ENCODE data around the gene NFIL3. TPM values are rescaled to one million over a fixed set of nuclear protein-coding genes. Genes with fewer than 3 reads are reported as not detected.

The NFIL3 gene
- polyA plus RNA-seq, 1 of the 3 experiments (the other 2 are of a cell fraction) = 9.3 TPM

GRCh38 chr9:91451431-91452270 lies 28.0 kb upstream of the NFIL3 start:
- H3K79me2 ChIP-seq (ENCODE audit: insufficient read depth) = no peaks in the 10 kb centered on the region
- H3K4me1 ChIP-seq (ENCODE audit: control insufficient read depth in 1 of 2, insufficient read depth in 2 of 2, low read depth in 1 of 2, low read length in 1 of 2) = no peaks in the 10 kb centered on the region
- no peak overlapping the region for H3K4me2 ChIP-seq
- H3K9me3 ChIP-seq = no peaks in the 10 kb centered on the region
- no peak overlapping the region for H2AFZ ChIP-seq (ENCODE audit: low read depth)
- CTCF ChIA-PET = interaction anchor here (0.6 kb wide), 1 partner anchor 166 kb away, joined by 4 read pairs; no protein-coding TSS in a partner anchor
- no peak overlapping the region for H3K4me3 ChIP-seq (ENCODE audit: low read depth in 2 of 2, low read length in 1 of 2)
- H3K36me3 ChIP-seq (replicated peaks in 1 of 2; ENCODE audit: control insufficient read depth in 1 of 2, insufficient read depth in 2 of 2, low read length in 1 of 2) = no peaks in the 10 kb centered on the region
- TF ChIP-seq GATA2 (CRISPR knock-in tag; IDR thresholded peaks at IDR 0.05) (no peak), GABPA (IDR thresholded peaks at IDR 0.05; ENCODE audit: low read depth) (no peak), RXRA (IDR thresholded peaks at IDR 0.05; ENCODE audit: borderline replicate concordance, low read depth) (no peak), SIN3A (IDR thresholded peaks at IDR 0.05; ENCODE audit: borderline replicate concordance, low read depth, low read length) (no peak), MAX (IDR thresholded peaks at IDR 0.05; ENCODE audit: low read depth) (no peak), USF2 (IDR thresholded peaks at IDR 0.05; ENCODE audit: borderline replicate concordance, low read depth, low read length) (no peak), TCF12 (IDR thresholded peaks at IDR 0.05) (no peak), SMC3 (IDR thresholded peaks at IDR 0.05; ENCODE audit: low read depth, low read length) (no peak), RFX5 (IDR thresholded peaks at IDR 0.05; ENCODE audit: low read length) (no peak), FOXM1 (IDR thresholded peaks at IDR 0.05; ENCODE audit: low read depth) (no peak), FOXJ3 (CRISPR knock-in tag; IDR thresholded peaks at IDR 0.05) (no peak), JUND (IDR thresholded peaks at IDR 0.05) (no peak), ELF1 (IDR thresholded peaks at IDR 0.05) (no peak), YY1 (IDR thresholded peaks at IDR 0.05; ENCODE audit: low read depth) (no peak), PBX3 (IDR thresholded peaks at IDR 0.05) (no peak), USF1 (IDR thresholded peaks at IDR 0.05; ENCODE audit: borderline replicate concordance, low read depth) (no peak), CTCF (IDR thresholded peaks at IDR 0.05) (no peak), EP300 (IDR thresholded peaks at IDR 0.05; ENCODE audit: borderline replicate concordance in 1 of 2, low read depth in 1 of 2, low read length in 1 of 2) (no peak), FOSL2 (IDR thresholded peaks at IDR 0.05; ENCODE audit: borderline replicate concordance, low read depth) (no peak), IRF3 (IDR thresholded peaks at IDR 0.05; ENCODE audit: low read depth, low read length) (no peak)
- POLR2A ChIA-PET = no interaction called here
- no peaks in the 10 kb centered on the region for H3F3A ChIP-seq (replicated peaks; ENCODE audit: insufficient read depth)
- H3K27me3 ChIP-seq (ENCODE audit: insufficient read depth) = no peaks in the 10 kb centered on the region
- H3K27ac ChIP-seq (ENCODE audit: low read depth in 2 of 2, low read length in 1 of 2) = no peak overlapping the region
- no peak for DNase-seq
- H3K9ac ChIP-seq = no peak overlapping the region
- no peaks in the 10 kb centered on the region for H4K20me1 ChIP-seq (ENCODE audit: insufficient read depth)
- WGBS (ENCODE audit: low lambda C conversion rate) = 68% methylated on average over 2 of the region's 2 CpGs
- no peaks in the 10 kb centered on the region for H3K9me2 ChIP-seq

Data from SK-N-SH (cell line).